ENCODE data around the gene TRAK1. TPM values are rescaled to one million over a fixed set of nuclear protein-coding genes. Genes with fewer than 3 reads are reported as not detected.

The TRAK1 gene
- total RNA-seq, 6 experiments from 2014 or later, result 50.6 to 54.3 (median 52.3) TPM

DNA sequence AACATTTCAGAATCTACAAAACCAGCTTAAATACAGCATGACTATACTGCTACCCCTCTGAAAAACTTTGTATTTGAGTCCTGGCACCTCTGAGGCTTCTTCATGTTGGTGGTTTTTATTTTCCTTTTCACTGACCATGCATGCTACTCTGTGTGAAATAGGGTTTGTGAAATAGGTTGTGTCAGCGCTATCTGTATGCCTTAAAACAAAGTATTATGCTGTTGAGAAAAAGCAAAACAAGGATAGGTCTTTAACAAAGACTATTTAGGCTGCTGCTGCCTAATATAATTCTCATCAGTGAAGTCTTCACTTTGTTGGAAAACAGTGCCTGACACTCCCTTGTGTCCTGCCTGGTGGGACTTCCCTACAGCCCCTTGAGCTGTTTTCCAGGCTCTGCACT is 28.7 kb upstream of the TRAK1 start:
- H3K9me3 Mint-ChIP-seq, result no peaks in the 10 kb centered on the region
- H3K4me1 Mint-ChIP-seq (ENCODE audit: low read depth), result peaks cover 76% of the 10 kb centered on the region
- H3K36me3 Mint-ChIP-seq (ENCODE audit: low read depth), result no peaks in the 10 kb centered on the region; the same call in 1 of the 2 replicates
- TF ChIP-seq, protein P1, sequence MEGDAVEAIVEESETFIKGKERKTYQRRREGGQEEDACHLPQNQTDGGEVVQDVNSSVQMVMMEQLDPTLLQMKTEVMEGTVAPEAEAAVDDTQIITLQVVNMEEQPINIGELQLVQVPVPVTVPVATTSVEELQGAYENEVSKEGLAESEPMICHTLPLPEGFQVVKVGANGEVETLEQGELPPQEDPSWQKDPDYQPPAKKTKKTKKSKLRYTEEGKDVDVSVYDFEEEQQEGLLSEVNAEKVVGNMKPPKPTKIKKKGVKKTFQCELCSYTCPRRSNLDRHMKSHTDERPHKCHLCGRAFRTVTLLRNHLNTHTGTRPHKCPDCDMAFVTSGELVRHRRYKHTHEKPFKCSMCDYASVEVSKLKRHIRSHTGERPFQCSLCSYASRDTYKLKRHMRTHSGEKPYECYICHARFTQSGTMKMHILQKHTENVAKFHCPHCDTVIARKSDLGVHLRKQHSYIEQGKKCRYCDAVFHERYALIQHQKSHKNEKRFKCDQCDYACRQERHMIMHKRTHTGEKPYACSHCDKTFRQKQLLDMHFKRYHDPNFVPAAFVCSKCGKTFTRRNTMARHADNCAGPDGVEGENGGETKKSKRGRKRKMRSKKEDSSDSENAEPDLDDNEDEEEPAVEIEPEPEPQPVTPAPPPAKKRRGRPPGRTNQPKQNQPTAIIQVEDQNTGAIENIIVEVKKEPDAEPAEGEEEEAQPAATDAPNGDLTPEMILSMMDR (IDR thresholded peaks at IDR 0.05), result no peak
- no peak for DNase-seq
- H3K27ac Mint-ChIP-seq, result peak overlapping the region; percentile 94
- peaks cover 2% of the 10 kb centered on the region for H3K27me3 Mint-ChIP-seq (ENCODE audit: insufficient read depth)
- peak overlapping the region; percentile 69 for H3K4me3 Mint-ChIP-seq

DNA sequence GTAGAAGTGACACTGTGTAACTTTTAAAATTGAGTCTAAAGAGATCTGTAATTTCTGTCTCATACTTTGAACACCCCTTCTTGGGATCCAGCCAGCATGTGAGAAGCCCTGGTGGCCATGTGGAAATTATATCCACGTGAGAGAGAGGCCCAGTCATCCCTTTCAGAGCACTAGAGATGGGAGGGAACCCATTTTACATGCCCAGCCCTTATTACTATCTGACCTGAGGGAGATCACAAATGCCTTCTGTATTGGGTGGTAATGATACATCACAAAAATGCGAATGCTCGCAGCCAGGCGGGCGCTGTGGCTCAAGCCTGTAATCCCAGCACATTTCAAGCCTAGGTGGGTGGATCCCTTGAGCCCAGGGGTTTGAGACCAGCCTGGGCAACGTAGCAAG is 27.3 kb upstream of the TRAK1 start:
- Mint-ChIP-seq H3K27ac (peak overlapping the region; percentile 94), H3K4me3 (peak overlapping the region; percentile 69), H3K4me1 (ENCODE audit: low read depth) (peaks cover 83% of the 10 kb centered on the region), H3K36me3 (ENCODE audit: low read depth) (no peaks in the 10 kb centered on the region), H3K9me3 (no peaks in the 10 kb centered on the region), H3K27me3 (ENCODE audit: insufficient read depth) (peaks cover 2% of the 10 kb centered on the region)
- TF ChIP-seq, protein P1 (IDR thresholded peaks at IDR 0.05), result peak; percentile 40; the same call in 1 of the 2 replicates
- peak; percentile 98 for DNase-seq

DNA sequence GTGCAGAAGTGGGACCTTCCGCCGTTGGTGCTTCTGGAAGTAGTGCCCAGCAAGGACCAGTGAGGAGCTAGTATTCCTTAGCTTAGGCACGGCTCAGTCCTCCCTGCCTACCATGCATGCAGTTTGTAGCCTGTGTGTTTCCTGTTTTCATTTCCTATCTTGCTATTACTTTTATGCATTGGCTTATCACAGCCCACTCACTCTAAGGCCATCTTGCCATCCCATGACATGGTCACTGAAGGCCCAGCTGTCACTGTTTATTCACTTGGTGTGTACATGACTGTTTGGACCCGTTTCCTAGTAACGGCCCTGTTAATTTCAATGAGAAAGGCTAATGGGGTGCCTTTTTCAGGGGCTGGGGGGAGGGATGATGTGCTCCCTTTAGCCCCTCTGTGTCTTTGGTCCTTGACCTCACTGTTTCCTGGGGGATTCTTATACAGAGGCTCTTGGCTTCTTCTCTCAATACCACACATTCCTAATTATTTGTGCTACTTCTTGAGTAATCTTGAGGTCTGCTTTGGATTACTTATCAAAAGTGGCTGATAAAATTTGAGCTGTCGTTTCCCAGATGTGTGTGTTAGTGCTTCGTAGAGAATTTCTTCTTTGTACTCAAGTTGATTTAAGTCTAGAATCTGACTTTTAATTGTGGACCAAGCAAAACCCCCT is 24.5 kb upstream of the TRAK1 start:
- Mint-ChIP-seq H3K4me1 (ENCODE audit: low read depth) (peaks cover 83% of the 10 kb centered on the region), H3K27ac (peak overlapping the region; percentile 99), H3K9me3 (no peaks in the 10 kb centered on the region), H3K4me3 (peak overlapping the region; percentile 75), H3K27me3 (ENCODE audit: insufficient read depth) (peaks cover 4% of the 10 kb centered on the region), H3K36me3 (ENCODE audit: low read depth) (no peaks in the 10 kb centered on the region)
- DNase-seq, result peak; percentile 75
- TF ChIP-seq, protein P1 (IDR thresholded peaks at IDR 0.05), result no peak

DNA sequence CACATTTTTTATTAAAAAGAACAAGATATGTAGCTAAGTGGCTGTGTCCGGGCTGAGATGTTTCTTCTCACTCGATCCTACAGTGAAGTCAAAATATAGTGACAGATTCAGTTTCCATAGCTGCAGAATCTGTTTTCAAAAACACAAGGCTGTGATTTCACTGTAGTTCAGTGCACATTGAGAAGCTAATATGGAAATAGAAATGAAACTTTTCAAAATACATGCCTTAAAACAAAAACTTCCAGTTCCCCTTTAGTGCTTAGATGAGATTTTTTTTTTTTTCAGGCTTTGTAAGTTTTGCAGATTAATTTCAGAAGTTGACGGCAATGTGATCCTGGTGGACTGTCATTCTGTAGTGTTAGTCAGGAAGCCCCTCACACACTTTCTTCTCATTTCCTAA is 23.8 kb upstream of the TRAK1 start:
- H3K4me3 Mint-ChIP-seq, result peak overlapping the region; percentile 75
- no peaks in the 10 kb centered on the region for H3K9me3 Mint-ChIP-seq
- H3K27ac Mint-ChIP-seq, result peak overlapping the region; percentile 99

DNA sequence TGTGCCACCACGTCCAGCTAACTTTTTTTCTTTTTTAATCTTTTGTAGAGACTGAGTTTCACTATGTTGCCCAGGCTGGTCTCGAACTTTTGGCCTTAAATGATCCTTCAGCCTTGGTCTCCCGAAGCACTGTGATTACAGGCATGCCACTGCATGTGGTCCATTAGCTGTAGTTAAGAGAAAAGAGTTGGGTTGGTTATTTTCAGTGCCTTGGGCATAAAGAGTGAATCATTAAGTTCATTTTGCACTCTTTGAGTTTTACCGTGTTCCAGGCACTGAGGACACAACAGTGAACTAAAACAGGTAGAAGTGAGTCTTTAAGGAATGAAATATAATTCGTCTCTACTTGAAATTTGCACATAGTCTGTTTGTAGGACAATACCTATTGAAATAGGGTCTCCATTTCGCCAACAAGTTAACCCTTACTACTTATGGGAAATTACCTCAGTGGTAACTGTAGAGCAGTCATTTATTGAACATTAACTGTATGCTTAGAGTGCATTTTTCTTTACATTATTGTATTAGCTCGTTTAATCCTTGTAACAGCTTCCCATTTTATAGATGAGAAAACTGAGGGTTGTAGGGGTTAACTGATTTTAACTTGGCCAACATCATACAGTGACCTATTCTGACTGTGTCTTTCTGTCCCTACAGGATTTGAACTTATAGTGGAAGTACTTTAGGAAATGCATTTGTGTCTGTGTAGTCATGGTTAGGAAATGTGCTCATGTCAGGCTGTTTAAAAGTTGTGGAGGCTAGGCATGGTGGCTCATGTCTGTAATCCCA is 22.7 kb upstream of the TRAK1 start:
- TF ChIP-seq, protein P1 (IDR thresholded peaks at IDR 0.05), result no peak
- DNase-seq, result no peak
- Mint-ChIP-seq H3K27ac (peak overlapping the region; percentile 99), H3K36me3 (ENCODE audit: low read depth) (no peaks in the 10 kb centered on the region), H3K27me3 (ENCODE audit: insufficient read depth) (peaks cover 4% of the 10 kb centered on the region), H3K4me3 (no peak overlapping the region), H3K4me1 (ENCODE audit: low read depth) (peaks cover 83% of the 10 kb centered on the region), H3K9me3 (no peaks in the 10 kb centered on the region)

More for the DNA sequence above, 23.8 kb upstream of the TRAK1 start:
- peaks cover 83% of the 10 kb centered on the region for H3K4me1 Mint-ChIP-seq (ENCODE audit: low read depth)
- TF ChIP-seq, protein P1 (IDR thresholded peaks at IDR 0.05), result no peak
- H3K36me3 Mint-ChIP-seq (ENCODE audit: low read depth), result no peaks in the 10 kb centered on the region
- DNase-seq, result peak; percentile 81
- peaks cover 4% of the 10 kb centered on the region for H3K27me3 Mint-ChIP-seq (ENCODE audit: insufficient read depth)

Measured in HFFc6 (cell line).